H9 (cell line): ENCODE results near the gene ATF1. TPM values are rescaled to one million over a fixed set of nuclear protein-coding genes. Genes with fewer than 3 reads are reported as not detected.

Experiments
- DNase-seq: peaks from one replicate; pipeline ENCODE4 v3.0.0-alpha.2; 2017
- H2AFZ ChIP-seq: one replicate; pipeline ENCODE4 v1.6.1; 2013; ENCODE audit warnings: mild to moderate bottlenecking, low read length, control low read depth, moderate library complexity
- H2AK5ac ChIP-seq: 2 replicates; pipeline ENCODE4 v1.6.1; 2013; ENCODE audit warnings: low read length, control low read depth, mixed read lengths; ENCODE audit not compliant: insufficient read length
- H2BK120ac ChIP-seq: one replicate; pipeline ENCODE4 v1.6.1; 2013; ENCODE audit warnings: low read depth, mild to moderate bottlenecking, low read length, control low read depth, inconsistent platforms; ENCODE audit not compliant: poor library complexity, severe bottlenecking
- H2BK12ac ChIP-seq: 2 replicates; pipeline ENCODE4 v1.6.1; 2013; ENCODE audit warnings: low read length, control low read depth, mixed read lengths, low read depth; ENCODE audit not compliant: insufficient read length
- H2BK15ac ChIP-seq: 2 replicates; pipeline ENCODE4 v1.6.1; 2013; ENCODE audit warnings: low read depth, low read length, control low read depth
- H2BK20ac ChIP-seq: one replicate; pipeline ENCODE4 v1.6.1; 2013; ENCODE audit warnings: low read depth, mild to moderate bottlenecking, low read length, control low read depth, inconsistent platforms; ENCODE audit not compliant: poor library complexity, severe bottlenecking
- H2BK5ac ChIP-seq: 2 replicates; pipeline ENCODE4 v1.6.1; 2013; ENCODE audit warnings: low read length, control low read depth, mixed read lengths; ENCODE audit not compliant: insufficient read length
- H3K14ac ChIP-seq: 2 replicates; pipeline ENCODE4 v1.6.1; 2013; ENCODE audit warnings: low read length, control low read depth; ENCODE audit not compliant: insufficient read depth
- H3K18ac ChIP-seq: 2 replicates; pipeline ENCODE4 v1.6.1; 2013; ENCODE audit warnings: low read depth, mild to moderate bottlenecking, mixed read lengths, low read length, control low read depth; ENCODE audit not compliant: insufficient read length
- H3K23ac ChIP-seq: 2 replicates; pipeline ENCODE4 v1.6.1; 2013; ENCODE audit warnings: low read length, control low read depth, mixed read lengths, low read depth; ENCODE audit not compliant: insufficient read length
- H3K23me2 ChIP-seq: 2 replicates; pipeline ENCODE4 v1.6.1; 2013; ENCODE audit warnings: low read depth, mild to moderate bottlenecking, mixed read lengths, low read length, control low read depth; ENCODE audit not compliant: insufficient read length, poor library complexity, severe bottlenecking
- H3K27ac ChIP-seq: 2 replicates; pipeline ENCODE4 v1.5.1; 2013; ENCODE audit warnings: low read length, control low read depth, mixed read lengths, low read depth; ENCODE audit not compliant: insufficient read length
- H3K27me3 ChIP-seq: 2 replicates; pipeline ENCODE4 v1.6.1; 2013; ENCODE audit warnings: low read length, control low read depth, inconsistent platforms; ENCODE audit not compliant: insufficient read depth
- H3K4ac ChIP-seq: 2 replicates; pipeline ENCODE4 v1.6.1; 2013; ENCODE audit warnings: low read depth, mild to moderate bottlenecking, control low read depth, inconsistent platforms, low read length, moderate library complexity
- H3K4me1 ChIP-seq: 2 replicates; pipeline ENCODE4 v1.6.1; 2013; ENCODE audit warnings: low read length, control low read depth, inconsistent platforms; ENCODE audit not compliant: insufficient read depth
- H3K4me2 ChIP-seq: 2 replicates; pipeline ENCODE4 v1.6.1; 2013; ENCODE audit warnings: low read length, control low read depth, mixed read lengths; ENCODE audit not compliant: insufficient read length, insufficient read depth
- H3K56ac ChIP-seq: 2 replicates; pipeline ENCODE4 v1.6.1; 2013; ENCODE audit warnings: low read depth, mild to moderate bottlenecking, mixed read lengths, low read length, control low read depth; ENCODE audit not compliant: insufficient read length
- H3K79me1 ChIP-seq: 2 replicates; pipeline ENCODE4 v1.6.1; 2013; ENCODE audit warnings: low read depth, mild to moderate bottlenecking, moderate library complexity, low read length, control low read depth, inconsistent platforms; ENCODE audit not compliant: insufficient read depth, poor library complexity, severe bottlenecking
- H3K79me2 ChIP-seq: 2 replicates; pipeline ENCODE4 v1.6.1; 2013; ENCODE audit warnings: low read length, control low read depth, inconsistent platforms; ENCODE audit not compliant: insufficient read depth
- H3K9ac ChIP-seq: 2 replicates; pipeline ENCODE4 v1.6.1; 2013; ENCODE audit warnings: low read length, control low read depth, mixed read lengths; ENCODE audit not compliant: insufficient read length; ENCODE audit errors: extremely low read depth
- H3K9me3 ChIP-seq: one replicate; pipeline ENCODE4 v1.6.1; 2013; ENCODE audit warnings: low read depth, low read length, inconsistent platforms; ENCODE audit not compliant: control insufficient read depth
- H3T11ph ChIP-seq: one replicate; pipeline ENCODE4 v1.6.1; 2013; ENCODE audit warnings: mild to moderate bottlenecking, low read length, control low read depth, inconsistent platforms
- H4K20me1 ChIP-seq: one replicate; pipeline ENCODE4 v1.6.1; 2013; ENCODE audit not compliant: control insufficient read depth, insufficient read length, insufficient read depth
- H4K5ac ChIP-seq: 2 replicates; pipeline ENCODE4 v1.6.1; 2013; ENCODE audit warnings: low read depth, mild to moderate bottlenecking, mixed read lengths, low read length, control low read depth; ENCODE audit not compliant: insufficient read length
- H4K8ac ChIP-seq: replicated peaks from 2 replicates; pipeline ENCODE4 v1.6.1; 2013; ENCODE audit warnings: low read length, control low read depth, mixed read lengths, low read depth; ENCODE audit not compliant: insufficient read length
- H4K91ac ChIP-seq: 2 replicates; pipeline ENCODE4 v1.6.1; 2013; ENCODE audit warnings: low read depth, mild to moderate bottlenecking, moderate library complexity, mixed read lengths, low read length, control low read depth; ENCODE audit not compliant: insufficient read length
- H3K27ac Mint-ChIP-seq, 3 experiments: 2 replicates in 2 of 3; 3 replicates in 1 of 3; pipeline ENCODE4 v1.8.0; 2020 to 2021; ENCODE audit warnings: mixed read lengths in 3 of 3, mild to moderate bottlenecking in 1 of 3, moderate library complexity in 1 of 3
- H3K27me3 Mint-ChIP-seq: 2 replicates; pipeline ENCODE4 v1.8.0; 2021; ENCODE audit warnings: low read depth, mild to moderate bottlenecking, moderate library complexity, mixed read lengths
- H3K36me3 Mint-ChIP-seq, 3 experiments: 2 replicates in 2 of 3; 3 replicates in 1 of 3; pipeline ENCODE4 v1.8.0; 2020 to 2021; ENCODE audit warnings: low read depth in 3 of 3, mixed read lengths in 3 of 3; ENCODE audit not compliant: insufficient read depth in 1 of 3
- H3K4me1 Mint-ChIP-seq, 2 experiments: 2 replicates each; pipeline ENCODE4 v1.8.0; 2020; ENCODE audit warnings: mixed read lengths in 2 of 2
- H3K4me3 Mint-ChIP-seq, 2 experiments: 2 replicates in 1 of 2; 3 replicates in 1 of 2; pipeline ENCODE4 v1.8.0; 2020 to 2021; ENCODE audit warnings: mild to moderate bottlenecking in 2 of 2, mixed read lengths in 2 of 2, moderate library complexity in 1 of 2
- H3K9me3 Mint-ChIP-seq, 2 experiments: 2 replicates in 1 of 2; 3 replicates in 1 of 2; pipeline ENCODE4 v1.8.0; 2020; ENCODE audit warnings: mild to moderate bottlenecking in 2 of 2, mixed read lengths in 2 of 2, moderate library complexity in 1 of 2
- CTCF ChIP-seq: fragments of 200-600 bp; sonication (generic); conservative IDR thresholded peaks from 3 replicates; pipeline ENCODE4 v1.8.0; 2021; ENCODE audit warnings: antibody characterized with exemption, mild to moderate bottlenecking
- WGBS: extraction: QIAGEN DNeasy Blood & Tissue Kit; methylation state at CpG from one replicate; pipeline ENCODE4 v1.1.7; 2013; ENCODE audit warnings: missing lambda C conversion rate, low lambda C conversion rate, mixed read lengths; ENCODE audit not compliant: insufficient read length; ENCODE audit errors: extremely low coverage; 5-methylcytosine and 5-hydroxymethylcytosine counted together
- total RNA-seq: library from RNA; stranded (reverse); gene quantifications from 2 replicates; pipeline ENCODE4 v1.2.1, GENCODE V29; 2021

Gene ATF1
- total RNA-seq, 1 experiment from 2014 or later = 47.8 TPM

GRCh38 chr12:50720501-50720900 is 43.4 kb upstream of the ATF1 start:
- Mint-ChIP-seq H3K4me3 (no peak overlapping the region), H3K36me3 (peaks cover 19 to 64% (median 52%) of the 10 kb centered on the region in 3 experiments; a peak in 6 of 7 replicates), H3K27ac (no peak overlapping the region), H3K9me3 (no peaks in the 10 kb centered on the region), H3K4me1 (no peaks in the 10 kb centered on the region), H3K27me3 (no peaks in the 10 kb centered on the region)
- Histone ChIP-seq H4K20me1 (no peaks in the 10 kb centered on the region), H2AFZ (no peak overlapping the region), H4K91ac (no peak overlapping the region), H3K4ac (no peak overlapping the region), H4K5ac (no peak overlapping the region), H4K8ac (no peak overlapping the region), H3K4me1 (no peaks in the 10 kb centered on the region), H2BK5ac (no peak overlapping the region), H3K9ac (no peak overlapping the region), H2BK120ac (no peak overlapping the region), H3K79me1 (no peaks in the 10 kb centered on the region), H2AK5ac (no peak overlapping the region), H2BK20ac (no peak overlapping the region), H3K9me3 (no peaks in the 10 kb centered on the region), H3T11ph (no peak overlapping the region), H3K14ac (no peak overlapping the region), H3K23me2 (no peaks in the 10 kb centered on the region), H3K79me2 (no peaks in the 10 kb centered on the region), H3K27ac (no peak overlapping the region), H2BK12ac (no peak overlapping the region), H3K27me3 (no peaks in the 10 kb centered on the region), H3K56ac (no peak overlapping the region), H2BK15ac (no peak overlapping the region), H3K23ac (no peak overlapping the region), H3K4me2 (no peak overlapping the region), H3K18ac (no peak overlapping the region)
- WGBS = no CpG with 5 or more reads among the region's 5 CpGs
- no peak for TF ChIP-seq CTCF
- DNase-seq = no peak
